A549 (cell line): ENCODE measurements around the gene ARHGAP5.

Experiments used
- EP300 ChIP-seq, 2 experiments: fragments of >200 bp; sonication (Bioruptor Twin); formaldehyde crosslinking; IDR thresholded peaks; 2 replicates in 1 of 2; 3 replicates in 1 of 2; pipeline ENCODE4 v1.6.1; 2016 to 2017
- KDM1A ChIP-seq: fragments of 200-600 bp; sonication (generic); IDR thresholded peaks from 2 replicates; pipeline ENCODE4 v1.6.1; 2016; ENCODE audit warnings: low read depth, mild to moderate bottlenecking
- RCOR1 ChIP-seq: fragments of 150-350 bp; IDR thresholded peaks from 2 replicates; pipeline ENCODE4 v1.6.1; 2014; ENCODE audit warnings: antibody characterized with exemption, low read length, low read depth
- RFX5 ChIP-seq: fragments of 450-650 bp; IDR thresholded peaks from 2 replicates; pipeline ENCODE4 v1.7.1; 2014; ENCODE audit warnings: antibody characterized with exemption, mild to moderate bottlenecking, moderate library complexity
- TF ChIP-seq, protein P1 (sequence below): fragments of >200 bp; sonication (Bioruptor Twin); formaldehyde crosslinking; IDR thresholded peaks from 3 replicates; pipeline ENCODE4 v1.5.1; 2016

- TF ChIP-seq, protein P1, sequence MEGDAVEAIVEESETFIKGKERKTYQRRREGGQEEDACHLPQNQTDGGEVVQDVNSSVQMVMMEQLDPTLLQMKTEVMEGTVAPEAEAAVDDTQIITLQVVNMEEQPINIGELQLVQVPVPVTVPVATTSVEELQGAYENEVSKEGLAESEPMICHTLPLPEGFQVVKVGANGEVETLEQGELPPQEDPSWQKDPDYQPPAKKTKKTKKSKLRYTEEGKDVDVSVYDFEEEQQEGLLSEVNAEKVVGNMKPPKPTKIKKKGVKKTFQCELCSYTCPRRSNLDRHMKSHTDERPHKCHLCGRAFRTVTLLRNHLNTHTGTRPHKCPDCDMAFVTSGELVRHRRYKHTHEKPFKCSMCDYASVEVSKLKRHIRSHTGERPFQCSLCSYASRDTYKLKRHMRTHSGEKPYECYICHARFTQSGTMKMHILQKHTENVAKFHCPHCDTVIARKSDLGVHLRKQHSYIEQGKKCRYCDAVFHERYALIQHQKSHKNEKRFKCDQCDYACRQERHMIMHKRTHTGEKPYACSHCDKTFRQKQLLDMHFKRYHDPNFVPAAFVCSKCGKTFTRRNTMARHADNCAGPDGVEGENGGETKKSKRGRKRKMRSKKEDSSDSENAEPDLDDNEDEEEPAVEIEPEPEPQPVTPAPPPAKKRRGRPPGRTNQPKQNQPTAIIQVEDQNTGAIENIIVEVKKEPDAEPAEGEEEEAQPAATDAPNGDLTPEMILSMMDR, result no peak
- TF ChIP-seq EP300 (IDR thresholded peaks at IDR 0.05) (no peak), RFX5 (no peak), RCOR1 (no peak), KDM1A (no peak)
These were observed 26.2 kb upstream of the ARHGAP5 start for GRCh38 chr14:32050878-32051277.
